HG03095 (cell line): Measurements from ENCODE around the gene C12orf56.
A peak's percentile ranks its signal among the peaks of the same experiment; 100 is the strongest.
"Not testable (repeated sequence)": the region's sequence is repeated elsewhere in the genome, so short reads cannot be mapped to it uniquely, and the experiment has no call there.

Experiments used
- ATAC-seq: cut with Tn5 transposase; IDR thresholded peaks from one replicate; pipeline ENCODE4 v1.9.1; 2021; ENCODE audit warnings: moderate library complexity; ENCODE audit not compliant: unreplicated experiment

C12orf56 gene

DNA sequence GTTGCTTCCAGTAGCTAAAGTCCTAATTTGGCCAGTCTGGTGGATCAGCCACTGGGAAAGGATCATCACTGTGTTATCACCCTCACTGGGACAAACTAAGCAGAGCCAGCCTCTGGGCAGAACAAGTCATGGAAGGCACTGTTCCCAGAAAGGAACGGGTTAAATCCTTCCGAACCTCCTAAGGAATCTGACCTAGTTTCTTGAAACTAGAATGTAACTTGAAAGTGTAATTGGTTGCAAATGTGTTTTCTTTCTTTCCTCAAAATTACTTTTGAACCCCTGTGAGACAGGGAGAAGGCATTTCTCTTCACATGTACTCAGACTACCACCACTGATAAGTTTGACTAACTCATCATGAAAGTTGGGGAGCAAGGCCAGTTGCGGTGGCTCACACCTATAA is 149.8 kb downstream of the C12orf56 start:
- no peak for ATAC-seq

DNA sequence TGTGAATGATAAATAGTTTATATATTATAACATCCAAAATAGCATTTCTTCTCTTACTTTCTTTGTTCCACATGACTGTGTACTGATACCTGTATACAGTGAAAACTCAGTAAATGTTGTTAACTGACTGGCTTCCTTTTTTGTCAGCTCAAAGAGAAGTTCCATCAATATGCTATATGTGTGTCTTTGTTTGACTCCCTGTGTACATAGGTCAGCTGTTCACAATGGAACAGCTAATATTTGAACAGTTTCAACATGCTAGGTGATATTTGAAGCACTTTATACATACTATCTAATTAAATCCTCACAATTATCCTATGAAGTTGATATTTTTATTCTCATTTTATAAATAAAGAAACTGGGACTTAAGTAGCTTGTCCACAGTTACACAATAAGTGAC is 153.2 kb downstream of the C12orf56 start:
- ATAC-seq = no peak

- ATAC-seq = no peak
Measured at GRCh38 chr12:64236549-64236948, 154.0 kb downstream of the C12orf56 start.

DNA sequence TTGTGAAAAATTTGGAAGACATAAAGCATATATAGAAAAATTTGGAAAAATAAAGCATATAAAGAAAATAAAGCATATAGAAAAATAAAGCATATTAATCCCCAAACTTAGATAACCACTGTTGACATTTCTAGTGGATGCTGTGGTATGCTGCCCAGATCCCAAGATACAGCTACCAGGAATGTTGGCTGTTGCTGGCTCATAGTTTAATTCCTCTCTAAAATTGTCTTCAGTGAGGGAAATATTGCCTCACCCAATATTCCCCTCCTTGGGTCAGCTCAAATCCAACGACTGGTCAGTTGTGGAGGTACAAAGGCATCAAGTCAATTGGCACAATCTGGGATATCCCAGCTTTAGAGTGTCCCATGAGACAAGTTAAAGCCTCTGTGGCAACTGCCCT is 158.4 kb downstream of the C12orf56 start:
- ATAC-seq = no peak

DNA sequence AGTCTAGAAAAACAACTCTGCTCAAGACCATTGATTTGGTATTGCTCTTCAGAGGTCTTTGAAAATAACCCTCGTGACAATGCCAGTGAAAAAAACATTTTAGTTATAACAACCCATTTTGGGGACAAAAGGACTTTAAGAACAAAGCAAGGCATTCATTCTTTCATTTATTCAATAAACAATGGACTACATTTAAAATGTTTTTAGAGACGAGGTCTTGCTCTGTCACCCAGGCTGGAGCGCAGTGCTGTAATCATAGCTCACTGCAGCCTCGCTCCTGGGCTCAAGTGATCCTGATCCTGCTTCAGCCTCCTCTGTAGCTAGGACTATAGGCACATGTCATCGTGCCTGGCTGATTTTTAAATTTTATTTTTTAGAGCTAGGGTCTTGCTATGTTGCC is 160.8 kb downstream of the C12orf56 start:
- no peak for ATAC-seq

- ATAC-seq = no peak
Measured at GRCh38 chr12:64229240-64229639, 161.3 kb downstream of the C12orf56 start.

- no peak for ATAC-seq
Measured at GRCh38 chr12:64225626-64226025, 164.9 kb downstream of the C12orf56 start.

DNA sequence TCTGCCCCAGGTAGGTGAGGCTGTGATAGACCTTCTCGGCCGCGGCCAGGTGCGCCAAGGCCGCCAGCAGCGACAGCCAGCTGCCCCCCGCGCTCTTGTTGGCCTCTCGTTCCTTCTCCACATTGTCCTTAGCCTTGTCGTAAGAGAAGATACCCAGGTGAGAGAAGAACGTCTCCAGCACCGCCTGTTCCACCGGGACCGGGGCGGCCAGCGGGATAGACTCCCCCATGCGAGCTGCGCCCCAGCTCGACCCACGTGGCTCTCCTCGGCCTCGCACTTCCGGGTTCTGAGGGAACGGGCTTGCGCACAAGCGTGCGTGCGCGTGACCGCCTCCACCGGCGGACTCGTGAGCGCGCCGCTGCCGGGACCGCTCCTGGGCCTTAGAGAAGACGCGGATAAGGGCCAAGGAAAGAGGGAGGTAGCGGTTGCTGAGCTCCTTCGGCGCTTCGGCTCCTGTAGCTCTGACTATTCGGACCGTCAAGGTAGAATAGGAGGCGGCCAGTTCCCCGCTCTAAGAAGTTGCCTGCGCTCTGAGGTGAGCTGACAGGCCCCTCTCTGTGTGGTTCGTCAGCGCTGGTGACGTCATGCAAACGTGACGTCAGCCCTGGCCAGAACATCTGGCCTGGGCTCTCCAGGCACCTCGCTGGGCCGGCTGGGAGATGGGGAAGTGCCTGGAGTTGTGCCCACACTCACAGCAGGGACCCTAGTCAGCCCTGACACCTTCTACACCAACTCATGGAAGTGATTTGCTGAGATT is 168.4 kb downstream of the C12orf56 start, which contains the start of gene KICS2:
KICS2 (minus strand) TSS at position 288 of the 757 bp plus-strand sequence; CDS start at position 229, 59 bp downstream.
- ATAC-seq = peak; percentile 93

DNA sequence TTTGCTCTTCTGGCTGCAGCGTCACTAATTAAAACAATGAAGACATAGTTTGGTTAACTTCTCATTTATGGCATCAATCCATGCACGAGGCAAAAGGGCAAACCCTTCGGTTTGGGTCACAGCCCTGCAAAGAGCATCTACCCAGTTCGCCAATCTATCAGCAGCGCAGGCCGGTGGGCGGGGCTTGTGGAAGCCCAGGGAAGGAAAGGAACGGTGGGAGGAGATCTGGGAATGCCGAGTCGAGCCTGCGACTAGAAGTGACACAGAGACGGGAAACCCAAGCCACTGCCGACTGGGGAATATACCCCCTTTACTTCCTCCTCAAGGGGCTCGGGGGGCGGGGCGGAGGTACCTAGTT is 168.9 kb downstream of the C12orf56 start:
- ATAC-seq = peak; percentile 27

DNA sequence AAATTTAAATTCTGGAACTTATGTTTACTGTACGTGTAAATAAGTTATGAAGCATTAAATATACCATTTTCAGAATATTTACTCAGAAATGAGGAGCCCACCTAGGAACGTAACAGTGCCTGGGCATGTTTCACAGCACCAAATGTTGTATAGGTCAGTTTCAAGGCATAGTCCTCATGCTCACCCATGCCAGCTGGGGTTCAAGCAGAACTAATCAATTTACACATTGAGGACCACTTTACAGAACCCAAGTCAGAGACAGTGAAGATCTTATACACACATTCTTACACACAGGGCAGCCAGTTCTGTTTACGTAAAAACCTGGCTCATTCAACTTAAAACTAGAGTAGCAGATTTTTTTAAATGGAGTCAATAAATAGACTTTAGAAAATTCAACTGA is 170.5 kb downstream of the C12orf56 start:
- ATAC-seq = no peak

DNA sequence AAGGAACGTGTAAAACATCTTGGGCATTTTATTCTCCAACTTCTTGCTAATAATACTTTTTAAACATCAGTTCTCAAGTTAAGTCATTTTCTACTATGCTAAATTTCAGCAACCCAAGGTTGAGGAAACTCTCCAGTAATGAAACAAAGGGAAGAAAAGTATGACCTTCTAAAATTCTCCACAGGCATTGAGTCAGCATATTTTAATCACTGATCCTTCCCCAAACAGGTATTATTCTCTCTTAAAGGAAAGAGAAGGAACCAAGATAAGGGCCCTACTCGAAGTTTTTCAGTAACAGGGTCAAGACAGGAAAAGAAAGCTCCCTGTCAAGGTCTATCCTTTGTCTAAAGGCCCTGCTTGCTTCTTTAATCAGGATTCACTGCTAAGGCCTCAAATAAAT is 171.4 kb downstream of the C12orf56 start:
- ATAC-seq = no peak

DNA sequence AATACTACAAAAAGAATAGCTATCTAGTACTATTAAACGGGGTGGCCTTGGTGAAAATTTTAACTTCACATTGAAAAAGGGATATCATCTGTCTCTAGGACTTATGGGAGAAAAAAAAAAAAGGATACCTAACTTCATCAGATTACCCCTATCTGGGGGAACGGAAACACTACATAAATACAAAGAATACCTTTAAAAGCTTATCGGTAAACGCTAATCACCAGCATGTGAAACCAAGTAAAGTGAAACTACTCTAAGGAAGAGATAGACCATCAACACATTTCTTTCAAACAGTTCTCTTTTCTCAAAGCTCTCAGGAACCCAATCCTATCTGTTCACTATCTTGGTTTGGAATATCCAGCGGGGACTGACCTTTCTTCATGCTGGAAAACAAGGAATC is 172.0 kb downstream of the C12orf56 start:
- ATAC-seq = peak; percentile 25

DNA sequence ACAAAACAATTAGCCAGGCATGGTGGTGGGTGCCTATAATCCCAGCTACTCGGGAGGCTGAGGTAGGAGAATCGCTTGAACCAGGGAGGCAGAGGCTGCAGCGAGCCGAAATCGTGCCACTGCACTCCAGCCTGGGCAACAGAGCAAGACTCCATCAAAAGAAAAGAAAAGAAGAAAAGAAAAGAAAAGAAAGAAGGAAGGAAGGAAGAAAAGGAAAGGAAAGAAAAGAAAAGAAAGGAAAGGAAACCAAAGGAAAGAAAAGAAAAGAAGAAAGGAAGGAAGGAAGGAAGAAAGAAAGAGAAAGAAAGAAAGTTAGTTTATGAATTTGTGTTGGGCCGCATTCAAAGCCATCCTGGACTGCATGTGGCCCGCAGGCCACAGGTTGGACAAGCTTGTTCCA is 172.9 kb downstream of the C12orf56 start:
- ATAC-seq = not testable (repeated sequence)

- no peak for ATAC-seq
Measured at GRCh38 chr12:64216239-64216638, 174.3 kb downstream of the C12orf56 start.
